NT2/D1 (cell line): ENCODE data around the gene LILRB1.

Experiments used
- YY1 ChIP-seq: IDR thresholded peaks from 2 replicates; pipeline ENCODE4 v1.6.1; 2011; ENCODE audit not compliant: insufficient read length, insufficient read depth
- ZNF274 ChIP-seq: IDR thresholded peaks from 2 replicates; pipeline ENCODE4 v1.6.1; 2011; ENCODE audit warnings: mild to moderate bottlenecking, low read depth, low read length

GRCh38 chr19:54608792-54609191 is 21.5 kb upstream of the LILRB1 start:
- no peak for TF ChIP-seq ZNF274
- no peak for TF ChIP-seq YY1
